SW 1271 (cell line): ENCODE data around the gene EIF3CL.
"Not testable (repeated sequence)": the region's sequence is repeated elsewhere in the genome, so short reads cannot be mapped to it uniquely, and the experiment has no call there.

Experiments
- DNase-seq, 2 experiments: peaks; one replicate each; lab custom pipeline; 2025; lab: John Stamatoyannopoulos, UW

The EIF3CL gene

GRCh38 chr16:28363408-28363807, 40.2 kb downstream of the EIF3CL start, which contains the start of gene NPIPB6:
NPIPB6 (minus strand) TSS chr16:28363508; CDS start chr16:28362822, 686 bp downstream.
- not testable (repeated sequence) for DNase-seq

- DNase-seq: not testable (repeated sequence)
These were observed 41.0 kb downstream of the EIF3CL start for GRCh38 chr16:28362600-28362999.

- not testable (repeated sequence) for DNase-seq
These were observed 65.4 kb downstream of the EIF3CL start for GRCh38 chr16:28338230-28338629.

GRCh38 chr16:28336940-28337710, 66.5 kb downstream of the EIF3CL start:
- DNase-seq: not testable (repeated sequence)

GRCh38 chr16:28335678-28336077, 68.0 kb downstream of the EIF3CL start:
- DNase-seq: not testable (repeated sequence)

GRCh38 chr16:28332632-28333031, 71.0 kb downstream of the EIF3CL start:
- not testable (repeated sequence) for DNase-seq

- DNase-seq: not testable (repeated sequence)
These were observed 72.7 kb downstream of the EIF3CL start for GRCh38 chr16:28330981-28331380.

- DNase-seq: not testable (repeated sequence)
These were observed 73.4 kb downstream of the EIF3CL start for GRCh38 chr16:28330232-28330631.
